ENCODE results near the gene FIGNL1. TPM values are rescaled to one million over a fixed set of nuclear protein-coding genes. Genes with fewer than 3 reads are reported as not detected.

FIGNL1 gene
- total RNA-seq, 2 donors from 2014 or later: 7.2 to 14.3 TPM

DNA sequence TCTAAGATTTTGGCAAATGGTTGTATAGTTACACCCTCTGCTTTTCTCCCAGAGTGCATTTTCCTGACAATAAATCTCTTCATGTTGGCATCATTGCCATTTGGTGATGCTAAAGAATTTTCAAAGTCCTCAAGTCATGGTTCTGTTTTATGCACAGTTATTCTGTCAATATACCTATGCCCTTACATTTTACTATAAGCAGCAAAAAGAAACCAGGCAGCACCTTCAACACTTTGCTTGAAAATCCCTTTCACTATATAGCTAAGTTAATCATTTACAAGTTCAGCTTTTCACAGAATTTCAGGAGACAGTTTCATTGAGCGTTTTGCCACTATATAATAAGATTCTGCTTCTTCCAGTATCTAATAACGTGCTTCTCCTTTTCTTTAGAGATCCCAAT, 22.6 kb downstream of the FIGNL1 start:
- TF ChIP-seq POLR2AphosphoS5 (IDR thresholded peaks at IDR 0.05) (no peak), CTCF (IDR thresholded peaks at IDR 0.05) (no peak), POLR2A (IDR thresholded peaks at IDR 0.05) (no peak)
- Histone ChIP-seq H3K36me3 (no peaks in the 10 kb centered on the region), H3K27ac (no peak overlapping the region), H3K4me1 (replicated peaks) (no peaks in the 10 kb centered on the region), H3K27me3 (replicated peaks; ENCODE audit: insufficient read depth) (no peaks in the 10 kb centered on the region), H3K9me3 (no peaks in the 10 kb centered on the region), H3K4me3 (no peak overlapping the region)
- no peak for DNase-seq (ENCODE audit: low spot score)
- 57% methylated on average over 2 of the region's 2 CpGs for whole genome bisulfite sequencing
- intact Hi-C loops (cut with DNase I): no loop called here

DNA sequence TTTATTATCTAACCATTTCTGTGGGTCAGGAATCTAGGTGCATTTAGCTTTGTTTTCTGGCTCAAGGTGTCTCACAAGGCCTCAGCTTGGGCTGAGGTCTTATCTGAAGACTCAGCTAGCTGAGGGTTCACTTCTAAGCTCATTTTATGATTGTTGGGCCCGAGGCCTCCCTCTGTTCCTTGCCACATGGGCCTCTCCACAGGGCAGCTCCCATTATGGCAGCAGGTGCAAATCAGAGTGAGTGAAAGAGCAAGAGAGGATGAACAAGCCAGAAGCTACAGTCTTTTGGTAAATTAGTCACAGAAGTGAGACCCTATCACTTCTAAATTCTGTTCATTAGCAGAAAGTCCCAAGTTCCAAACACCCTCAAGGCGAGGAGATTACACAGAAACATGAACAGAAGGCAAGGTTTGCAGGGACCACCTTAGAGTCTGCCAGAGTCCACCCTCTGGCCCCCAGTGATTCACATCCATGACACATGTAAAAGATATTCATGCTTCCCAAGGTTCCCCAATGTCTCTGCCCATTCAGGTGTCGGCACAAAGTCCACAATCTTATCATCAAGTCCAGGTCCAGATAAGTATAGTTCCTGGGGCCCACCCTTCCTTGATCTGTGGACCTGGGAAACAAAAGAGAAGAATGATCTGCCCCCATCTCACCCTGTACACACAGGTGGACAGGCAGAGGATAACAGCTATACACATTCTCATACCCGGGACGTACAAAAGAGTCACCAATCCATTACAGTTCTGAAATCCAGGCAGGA, 23.7 kb downstream of the FIGNL1 start:
- Histone ChIP-seq H3K27me3 (replicated peaks; ENCODE audit: insufficient read depth) (no peaks in the 10 kb centered on the region), H3K4me1 (replicated peaks) (no peaks in the 10 kb centered on the region), H3K36me3 (no peaks in the 10 kb centered on the region), H3K9me3 (no peaks in the 10 kb centered on the region), H3K27ac (no peak overlapping the region), H3K4me3 (no peak overlapping the region)
- no peak for DNase-seq (ENCODE audit: low spot score)
- 84% methylated on average over 5 of the region's 5 CpGs for WGBS
- TF ChIP-seq CTCF (IDR thresholded peaks at IDR 0.05): no peak
- intact Hi-C loops (cut with DNase I): no loop called here

GRCh38 chr7:50425318-50425717, 24.8 kb downstream of the FIGNL1 start:
- intact Hi-C loops (cut with DNase I): no loop called here

DNA sequence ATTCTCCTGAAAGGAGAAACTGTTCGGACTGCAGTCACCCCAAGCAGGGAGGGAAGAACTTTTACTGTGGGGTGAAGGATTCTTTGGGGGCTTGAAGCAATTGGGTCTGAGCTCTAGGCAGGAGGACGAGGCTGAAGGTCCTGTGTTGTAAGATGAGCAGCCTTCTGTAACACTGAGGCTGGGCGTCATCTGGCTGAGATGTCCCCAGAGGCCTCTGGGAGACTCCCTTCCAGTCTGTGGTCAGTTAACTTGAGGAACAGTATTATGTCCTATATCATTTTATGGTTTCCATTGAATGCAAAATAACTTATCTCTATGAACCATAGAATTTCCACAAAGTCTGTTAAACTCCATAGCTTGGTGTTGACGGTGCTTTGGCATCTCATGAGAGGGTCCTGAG, 26.3 kb downstream of the FIGNL1 start:
- Histone ChIP-seq H3K4me3 (no peak overlapping the region), H3K36me3 (no peaks in the 10 kb centered on the region), H3K4me1 (replicated peaks) (no peaks in the 10 kb centered on the region), H3K9me3 (no peaks in the 10 kb centered on the region), H3K27me3 (replicated peaks; ENCODE audit: insufficient read depth) (no peaks in the 10 kb centered on the region), H3K27ac (no peak overlapping the region)
- 71% methylated on average over 4 of the region's 4 CpGs for WGBS
- intact Hi-C loops (cut with DNase I): no loop called here
- TF ChIP-seq POLR2AphosphoS5 (IDR thresholded peaks at IDR 0.05): no peak
- TF ChIP-seq CTCF (IDR thresholded peaks at IDR 0.05): no peak
- TF ChIP-seq POLR2A (IDR thresholded peaks at IDR 0.05): no peak
- DNase-seq (ENCODE audit: low spot score): no peak

More at GRCh38 chr7:50425318-50425717, 24.8 kb downstream of the FIGNL1 start:
- Histone ChIP-seq H3K27me3 (replicated peaks; ENCODE audit: insufficient read depth) (no peaks in the 10 kb centered on the region), H3K4me1 (replicated peaks) (no peaks in the 10 kb centered on the region), H3K27ac (no peak overlapping the region), H3K4me3 (no peak overlapping the region), H3K9me3 (no peaks in the 10 kb centered on the region), H3K36me3 (no peaks in the 10 kb centered on the region)
- no peak for DNase-seq (ENCODE audit: low spot score)
- 77% methylated on average over 6 of the region's 6 CpGs for WGBS
- no peak for TF ChIP-seq POLR2A (IDR thresholded peaks at IDR 0.05)
- no peak for TF ChIP-seq CTCF (IDR thresholded peaks at IDR 0.05)
- TF ChIP-seq POLR2AphosphoS5 (IDR thresholded peaks at IDR 0.05): no peak

DNA sequence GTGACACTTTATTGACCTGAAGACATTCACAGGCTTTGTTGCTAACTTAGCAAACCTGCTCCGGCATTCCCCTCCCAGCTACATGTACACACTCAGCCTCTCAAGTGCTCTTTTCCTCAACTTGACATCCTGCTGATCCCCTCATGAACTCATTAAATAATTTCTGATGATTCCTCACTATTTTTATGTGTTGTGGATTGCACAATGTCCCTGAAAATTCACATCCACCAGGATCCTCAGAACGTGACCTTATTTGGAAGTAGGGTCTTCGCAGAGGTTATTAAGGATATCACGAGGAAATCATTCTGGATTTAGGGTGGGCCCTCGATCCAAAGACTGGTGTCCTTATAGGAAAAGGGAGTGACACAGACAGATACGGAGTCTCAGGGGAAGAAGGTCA, 27.3 kb downstream of the FIGNL1 start:
- Histone ChIP-seq H3K4me3 (no peak overlapping the region), H3K27me3 (replicated peaks; ENCODE audit: insufficient read depth) (no peaks in the 10 kb centered on the region), H3K4me1 (replicated peaks) (no peaks in the 10 kb centered on the region), H3K36me3 (no peaks in the 10 kb centered on the region), H3K9me3 (no peaks in the 10 kb centered on the region), H3K27ac (no peak overlapping the region)
- intact Hi-C loops (cut with DNase I): no loop called here
- TF ChIP-seq POLR2A (IDR thresholded peaks at IDR 0.05): no peak
- no peak for TF ChIP-seq POLR2AphosphoS5 (IDR thresholded peaks at IDR 0.05)
- no peak for TF ChIP-seq CTCF (IDR thresholded peaks at IDR 0.05)
- WGBS: 84% methylated on average over 6 of the region's 6 CpGs
- no peak for DNase-seq (ENCODE audit: low spot score)
